GM20000 (cell line): ENCODE results near the gene RABGAP1L.

ENCODE experiments used
- DNase-seq: peaks from one replicate; pipeline ENCODE4 v3.0.0; 2012; ENCODE audit warnings: low spot score
- TF ChIP-seq, protein P1 (sequence below): IDR thresholded peaks from 2 replicates; pipeline ENCODE4 v1.5.1; 2012; ENCODE audit warnings: mild to moderate bottlenecking, control low read depth; ENCODE audit errors: extremely low read depth, missing control alignments

The RABGAP1L gene

DNA sequence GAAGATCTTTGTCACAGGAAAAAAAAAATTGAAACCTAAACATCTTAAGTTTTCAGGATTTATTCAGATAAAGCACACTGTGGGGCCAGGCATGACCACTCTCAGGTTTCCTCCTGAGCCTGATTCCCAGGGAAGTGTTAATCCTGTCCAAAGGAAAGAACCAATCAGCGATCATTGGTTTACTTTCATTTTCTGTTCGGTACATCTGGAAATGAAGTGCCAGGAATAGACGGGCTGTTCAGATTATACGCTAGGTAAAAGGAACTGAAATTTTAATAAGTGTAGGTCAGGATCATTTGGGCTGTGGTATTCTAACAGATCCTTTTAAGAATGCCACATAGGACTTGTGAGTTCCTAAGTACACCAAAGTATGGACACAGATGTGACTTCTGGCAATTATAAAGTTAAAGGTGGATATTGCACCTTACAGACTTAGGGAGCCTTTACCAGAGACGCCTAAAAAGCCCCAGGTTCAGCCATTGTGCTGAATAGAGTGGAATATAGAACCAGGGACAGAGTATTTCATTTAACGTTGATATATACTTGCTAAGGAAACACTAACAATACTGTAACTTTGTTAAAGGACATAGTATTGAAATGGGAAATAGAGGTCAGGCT is 831.2 kb downstream of the RABGAP1L start:
- no peak for DNase-seq
- TF ChIP-seq, protein P1, sequence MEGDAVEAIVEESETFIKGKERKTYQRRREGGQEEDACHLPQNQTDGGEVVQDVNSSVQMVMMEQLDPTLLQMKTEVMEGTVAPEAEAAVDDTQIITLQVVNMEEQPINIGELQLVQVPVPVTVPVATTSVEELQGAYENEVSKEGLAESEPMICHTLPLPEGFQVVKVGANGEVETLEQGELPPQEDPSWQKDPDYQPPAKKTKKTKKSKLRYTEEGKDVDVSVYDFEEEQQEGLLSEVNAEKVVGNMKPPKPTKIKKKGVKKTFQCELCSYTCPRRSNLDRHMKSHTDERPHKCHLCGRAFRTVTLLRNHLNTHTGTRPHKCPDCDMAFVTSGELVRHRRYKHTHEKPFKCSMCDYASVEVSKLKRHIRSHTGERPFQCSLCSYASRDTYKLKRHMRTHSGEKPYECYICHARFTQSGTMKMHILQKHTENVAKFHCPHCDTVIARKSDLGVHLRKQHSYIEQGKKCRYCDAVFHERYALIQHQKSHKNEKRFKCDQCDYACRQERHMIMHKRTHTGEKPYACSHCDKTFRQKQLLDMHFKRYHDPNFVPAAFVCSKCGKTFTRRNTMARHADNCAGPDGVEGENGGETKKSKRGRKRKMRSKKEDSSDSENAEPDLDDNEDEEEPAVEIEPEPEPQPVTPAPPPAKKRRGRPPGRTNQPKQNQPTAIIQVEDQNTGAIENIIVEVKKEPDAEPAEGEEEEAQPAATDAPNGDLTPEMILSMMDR: no peak

DNA sequence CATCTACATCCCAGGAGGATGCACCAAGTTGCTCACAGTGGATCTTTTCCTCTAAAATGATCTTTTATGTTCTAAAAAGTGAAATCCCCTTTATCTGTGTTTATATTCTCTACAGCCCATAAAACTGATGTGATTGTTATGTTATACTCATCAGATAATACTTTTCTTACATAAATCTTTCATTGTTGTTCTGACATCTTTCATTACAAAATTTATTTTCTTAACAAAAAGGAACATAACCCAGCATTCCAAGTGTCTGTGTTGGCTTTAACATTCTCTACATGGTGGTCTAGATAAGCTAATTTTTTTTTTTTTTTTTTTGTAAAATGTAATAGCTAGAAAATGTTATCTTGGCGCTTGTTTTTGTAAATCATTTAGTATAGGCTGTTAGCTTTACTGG is 832.2 kb downstream of the RABGAP1L start:
- TF ChIP-seq, protein P1: no peak
- no peak for DNase-seq

- no peak for DNase-seq
- TF ChIP-seq, protein P1: no peak
Observed at GRCh38 chr1:174995121-174995520, 835.8 kb downstream of the RABGAP1L start.

DNA sequence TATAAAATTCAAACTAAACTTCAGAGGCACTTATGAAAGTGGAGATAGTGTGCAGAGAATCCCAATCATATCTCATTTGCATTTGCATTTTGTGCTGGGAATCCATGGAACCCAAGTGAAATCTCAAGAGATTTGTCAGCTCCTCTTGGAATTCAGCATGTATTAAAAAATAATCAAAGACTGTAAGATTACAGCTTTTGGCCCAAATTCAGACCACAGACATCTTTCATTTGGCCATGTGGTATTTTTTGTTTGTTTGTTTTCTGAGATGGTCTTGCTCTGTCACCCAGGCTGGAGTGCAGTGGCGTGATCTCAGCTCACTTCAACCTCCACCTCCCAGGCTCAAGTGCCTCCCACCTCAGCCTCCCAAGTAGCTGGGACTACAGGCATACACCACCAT is 836.6 kb downstream of the RABGAP1L start:
- DNase-seq: no peak
- TF ChIP-seq, protein P1: no peak

GRCh38 chr1:174996476-174996875 is 837.2 kb downstream of the RABGAP1L start:
- no peak for DNase-seq
- TF ChIP-seq, protein P1: no peak

GRCh38 chr1:174997041-174997440 is 837.7 kb downstream of the RABGAP1L start:
- TF ChIP-seq, protein P1: no peak
- DNase-seq: no peak

DNA sequence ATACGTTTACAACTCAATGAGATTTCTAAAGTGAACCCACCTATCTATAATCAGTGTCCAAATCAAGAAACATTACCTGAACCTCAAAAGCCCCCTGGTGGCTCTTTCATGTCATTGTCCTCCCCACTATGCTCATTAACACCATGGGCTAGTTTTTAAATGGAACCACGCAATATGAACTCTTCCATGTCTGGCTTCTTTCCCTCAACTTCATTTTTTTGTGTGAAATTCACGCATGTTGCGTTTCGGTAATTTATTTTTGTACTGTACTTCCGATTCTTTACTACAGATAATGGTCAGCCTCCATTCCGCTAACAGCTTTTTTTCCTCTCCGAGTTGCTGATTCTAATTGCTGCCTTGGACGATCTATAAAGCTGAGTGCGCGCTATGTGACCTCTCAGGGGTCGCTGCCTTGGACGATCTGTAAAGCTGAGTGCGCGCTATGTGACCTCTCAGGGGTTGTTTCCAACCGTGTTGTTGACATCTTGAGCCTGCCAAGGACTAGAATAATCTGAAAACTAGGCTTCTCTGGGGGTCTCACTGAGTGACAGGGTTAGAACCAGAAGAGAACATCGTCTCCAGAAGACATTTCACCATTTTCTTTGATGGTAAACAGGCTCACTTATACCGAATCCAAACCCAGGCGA is 839.4 kb downstream of the RABGAP1L start:
- peak; percentile 61 for DNase-seq
- TF ChIP-seq, protein P1: peak; percentile 48
